MM.1S (cell line): ENCODE measurements around the gene LDLRAD3.

Experiments
- EZH2 ChIP-seq: fragments of 300-600 bp; sonication (generic); optimal IDR thresholded peaks from 2 replicates; pipeline ENCODE3; 2017; ENCODE audit warnings: low read depth, mild to moderate bottlenecking, antibody characterized with exemption, low read length, mixed read lengths
- EZH2phosphoT487 ChIP-seq: fragments of 300-600 bp; sonication (generic); IDR thresholded peaks from 2 replicates; pipeline ENCODE4 v1.6.1; 2018; ENCODE audit warnings: antibody characterized with exemption, low read length
- TF ChIP-seq, protein P1 (sequence below): fragments of 300-600 bp; sonication (generic); IDR thresholded peaks from 2 replicates; pipeline ENCODE4 v1.5.1; 2016; ENCODE audit warnings: antibody characterized with exemption, low read length, mixed read lengths

DNA sequence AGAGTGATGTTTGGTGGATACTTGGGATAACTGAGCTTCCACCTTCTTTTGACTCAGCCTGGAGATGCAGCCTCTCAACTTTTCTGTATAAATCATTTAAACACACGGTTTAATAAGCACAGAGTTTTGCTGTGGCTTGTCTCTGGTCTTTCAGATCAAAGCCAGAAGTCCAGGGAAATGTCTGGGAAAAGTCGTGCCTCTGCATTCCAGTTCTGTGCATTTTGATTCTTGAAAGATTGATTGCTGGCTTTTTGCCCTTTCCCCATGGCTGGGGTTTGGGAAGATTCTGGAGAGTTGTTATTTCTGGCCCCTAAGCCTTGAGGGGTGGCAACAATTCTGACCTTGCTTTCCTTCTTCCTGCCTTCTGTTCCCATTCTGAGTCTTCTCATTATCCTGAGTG lies 191.2 kb downstream of the LDLRAD3 start:
- TF ChIP-seq EZH2, result no peak
- TF ChIP-seq, protein P1, sequence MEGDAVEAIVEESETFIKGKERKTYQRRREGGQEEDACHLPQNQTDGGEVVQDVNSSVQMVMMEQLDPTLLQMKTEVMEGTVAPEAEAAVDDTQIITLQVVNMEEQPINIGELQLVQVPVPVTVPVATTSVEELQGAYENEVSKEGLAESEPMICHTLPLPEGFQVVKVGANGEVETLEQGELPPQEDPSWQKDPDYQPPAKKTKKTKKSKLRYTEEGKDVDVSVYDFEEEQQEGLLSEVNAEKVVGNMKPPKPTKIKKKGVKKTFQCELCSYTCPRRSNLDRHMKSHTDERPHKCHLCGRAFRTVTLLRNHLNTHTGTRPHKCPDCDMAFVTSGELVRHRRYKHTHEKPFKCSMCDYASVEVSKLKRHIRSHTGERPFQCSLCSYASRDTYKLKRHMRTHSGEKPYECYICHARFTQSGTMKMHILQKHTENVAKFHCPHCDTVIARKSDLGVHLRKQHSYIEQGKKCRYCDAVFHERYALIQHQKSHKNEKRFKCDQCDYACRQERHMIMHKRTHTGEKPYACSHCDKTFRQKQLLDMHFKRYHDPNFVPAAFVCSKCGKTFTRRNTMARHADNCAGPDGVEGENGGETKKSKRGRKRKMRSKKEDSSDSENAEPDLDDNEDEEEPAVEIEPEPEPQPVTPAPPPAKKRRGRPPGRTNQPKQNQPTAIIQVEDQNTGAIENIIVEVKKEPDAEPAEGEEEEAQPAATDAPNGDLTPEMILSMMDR, result no peak
- no peak for TF ChIP-seq EZH2phosphoT487
